Fibroblast of skin of back (primary cell): ENCODE results near the gene ZAR1. TPM values are rescaled to one million over a fixed set of nuclear protein-coding genes. Genes with fewer than 3 reads are reported as not detected.
"Not testable (repeated sequence)": the region's sequence is repeated elsewhere in the genome, so short reads cannot be mapped to it uniquely, and the experiment has no call there.

ENCODE experiments used
- DNase-seq: peaks from one replicate; pipeline ENCODE4 v3.0.0-alpha.2; 2013
- polyA plus RNA-seq, 2 experiments: library from polyadenylated mRNA; unstranded; fragments of 120-200 nt; gene quantifications; one replicate each; pipeline ENCODE4 v1.2.1, GENCODE V29; 2013; ENCODE audit not compliant: insufficient read length in 2 of 2

Gene ZAR1, protein sequence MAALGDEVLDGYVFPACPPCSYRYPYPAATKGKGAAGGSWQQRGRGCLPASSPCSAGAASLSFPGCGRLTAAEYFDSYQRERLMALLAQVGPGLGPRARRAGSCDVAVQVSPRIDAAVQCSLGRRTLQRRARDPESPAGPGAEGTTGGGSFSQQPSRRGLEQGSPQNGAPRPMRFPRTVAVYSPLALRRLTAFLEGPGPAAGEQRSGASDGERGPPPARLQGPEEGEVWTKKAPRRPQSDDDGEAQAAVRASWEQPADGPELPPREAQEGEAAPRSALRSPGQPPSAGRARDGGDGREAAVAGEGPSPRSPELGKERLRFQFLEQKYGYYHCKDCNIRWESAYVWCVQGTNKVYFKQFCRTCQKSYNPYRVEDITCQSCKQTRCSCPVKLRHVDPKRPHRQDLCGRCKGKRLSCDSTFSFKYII
- polyA plus RNA-seq (2013, experiment 1 of 2; ENCODE audit: insufficient read length): not detected
- polyA plus RNA-seq (2013, experiment 2 of 2; ENCODE audit: insufficient read length): not detected

DNA sequence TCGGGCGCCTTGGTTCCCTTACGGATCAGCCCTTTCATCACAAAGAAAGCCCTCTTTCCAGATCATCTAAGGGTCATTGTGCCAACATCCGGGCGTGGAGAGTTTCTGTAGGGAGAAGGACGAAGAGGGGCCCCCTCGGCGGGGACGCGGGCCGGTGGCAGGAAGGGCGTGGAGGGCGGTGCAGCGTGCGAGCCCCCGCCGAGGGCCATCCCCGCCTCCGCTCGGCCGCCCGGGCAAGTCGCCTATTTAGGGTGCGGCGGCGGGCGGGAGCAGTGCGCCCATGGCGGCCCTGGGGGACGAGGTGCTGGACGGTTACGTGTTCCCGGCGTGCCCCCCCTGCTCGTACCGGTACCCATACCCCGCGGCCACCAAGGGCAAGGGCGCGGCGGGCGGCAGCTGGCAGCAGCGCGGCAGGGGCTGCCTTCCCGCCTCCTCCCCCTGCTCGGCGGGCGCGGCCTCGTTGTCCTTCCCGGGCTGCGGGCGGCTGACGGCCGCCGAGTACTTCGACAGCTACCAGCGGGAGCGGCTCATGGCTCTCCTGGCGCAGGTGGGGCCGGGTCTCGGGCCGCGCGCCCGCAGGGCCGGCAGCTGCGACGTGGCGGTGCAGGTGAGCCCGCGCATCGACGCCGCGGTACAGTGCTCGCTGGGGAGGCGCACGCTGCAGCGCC lies at the start of gene ZAR1:
Gene ZAR1 (plus strand): TSS at position 241 of the 668 bp plus-strand sequence. CDS start 40 bp downstream, at position 281.
- DNase-seq: no peak

DNA sequence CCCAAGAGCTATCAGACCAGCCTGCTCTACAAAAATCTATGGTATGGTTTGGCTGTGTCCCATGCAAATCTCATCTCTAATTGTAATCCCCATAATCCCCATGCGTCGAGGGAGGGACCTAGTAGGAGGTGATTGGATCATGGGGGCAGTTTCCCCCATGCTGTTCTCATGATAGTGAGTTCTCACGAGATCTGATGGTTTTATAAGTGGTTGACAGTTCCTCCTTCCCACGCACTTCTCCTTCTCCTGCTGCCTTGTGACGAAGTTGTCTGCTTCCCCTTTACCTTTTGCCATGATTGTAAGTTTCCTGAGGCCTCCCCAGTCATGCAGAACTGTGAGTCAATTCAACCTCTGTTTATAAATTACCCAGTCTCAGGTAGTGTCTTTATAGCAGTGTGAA lies 49.1 kb upstream of the ZAR1 start:
- DNase-seq: not testable (repeated sequence)

DNA sequence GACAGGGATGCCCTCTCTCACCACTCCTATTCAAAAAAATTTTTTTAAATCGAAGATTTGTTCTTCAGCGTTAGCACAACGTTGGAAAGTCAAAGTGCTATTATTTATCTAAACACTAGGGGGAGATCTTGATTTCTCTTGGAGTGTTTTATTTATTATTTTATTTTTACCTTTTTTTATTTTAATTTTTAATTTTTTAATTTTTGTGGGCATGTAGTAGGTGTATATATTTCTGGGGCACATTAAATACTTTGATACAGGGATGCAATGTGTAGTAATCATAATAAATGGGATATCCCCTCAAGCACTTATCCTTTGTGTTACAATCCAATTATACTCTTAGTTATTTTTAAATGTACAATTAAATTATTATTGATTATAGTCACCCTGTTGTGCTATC lies 44.3 kb upstream of the ZAR1 start:
- DNase-seq: peak; percentile 20

DNA sequence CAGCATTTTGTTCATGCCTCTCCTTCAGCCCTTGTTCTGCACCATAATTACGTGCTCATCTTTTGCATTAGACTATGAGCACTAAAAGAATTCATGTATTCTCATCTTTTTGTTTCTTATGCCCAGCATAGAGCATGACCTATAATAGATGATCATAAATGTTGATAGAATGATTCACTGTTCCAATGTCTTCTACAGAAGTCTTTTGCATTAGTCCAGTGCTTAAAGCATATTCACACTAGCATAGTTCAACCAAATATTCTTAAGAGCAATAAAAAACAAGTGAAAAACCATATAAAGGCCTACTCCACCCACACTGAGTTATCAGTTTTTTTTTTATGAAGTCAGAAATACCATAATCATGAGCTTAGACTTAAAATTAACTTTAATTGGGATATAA lies 43.4 kb upstream of the ZAR1 start:
- no peak for DNase-seq

DNA sequence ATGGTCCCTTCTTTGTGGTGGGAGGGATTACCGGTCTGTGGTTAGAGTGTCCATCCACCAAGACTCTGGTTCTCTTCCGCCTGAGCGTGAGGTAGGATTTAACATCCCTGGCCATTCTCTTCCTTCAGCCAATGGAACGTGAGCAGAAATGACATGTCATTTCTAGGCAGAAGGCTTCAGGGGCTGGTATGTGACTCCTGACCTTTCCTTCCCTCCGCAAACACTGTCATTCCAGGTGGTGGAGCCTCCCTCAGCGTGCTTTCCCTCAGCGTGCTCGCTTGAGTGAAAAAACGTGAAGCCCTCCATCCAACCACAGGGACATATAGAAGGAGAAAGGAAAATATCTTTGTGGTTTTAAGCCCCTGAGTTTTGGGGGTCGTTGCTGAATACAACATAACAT lies 40.9 kb upstream of the ZAR1 start:
- no peak for DNase-seq

DNA sequence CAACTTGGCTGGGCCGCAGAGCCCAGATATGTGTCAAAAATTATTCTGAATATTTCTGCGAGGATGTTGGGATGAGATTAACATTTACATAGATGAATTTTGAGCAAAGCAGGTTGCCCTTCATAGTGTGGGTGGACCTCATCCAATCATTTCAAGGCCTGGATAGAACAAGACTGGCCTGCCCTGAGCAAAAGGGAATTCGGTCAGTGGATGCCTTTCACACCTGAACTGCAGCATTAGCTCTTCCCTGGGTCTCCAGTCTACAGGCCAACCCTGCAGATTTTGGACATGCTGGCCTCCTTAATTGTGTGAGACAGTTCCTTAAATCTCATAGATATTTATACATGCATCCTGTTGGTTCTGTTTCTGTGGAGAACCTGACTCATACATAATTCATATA lies 39.3 kb upstream of the ZAR1 start:
- DNase-seq: no peak

DNA sequence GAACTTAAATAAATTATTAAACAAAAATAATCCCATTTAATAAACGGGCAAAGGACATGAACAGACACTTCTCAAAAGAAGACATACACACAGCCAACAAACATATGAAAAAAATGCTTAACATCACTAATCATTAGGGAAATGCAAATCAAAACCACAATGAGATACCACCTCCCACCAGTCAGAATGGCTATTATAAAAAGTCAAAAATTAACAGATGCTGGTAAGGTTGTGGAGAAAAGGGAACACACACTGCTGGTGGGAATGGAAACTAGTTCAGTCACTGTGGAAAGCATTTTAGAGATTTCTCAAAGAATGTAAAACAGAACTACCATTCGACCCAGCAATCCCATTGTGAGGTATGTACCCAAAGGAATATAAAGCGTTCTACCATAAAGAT lies 38.4 kb upstream of the ZAR1 start:
- not testable (repeated sequence) for DNase-seq

DNA sequence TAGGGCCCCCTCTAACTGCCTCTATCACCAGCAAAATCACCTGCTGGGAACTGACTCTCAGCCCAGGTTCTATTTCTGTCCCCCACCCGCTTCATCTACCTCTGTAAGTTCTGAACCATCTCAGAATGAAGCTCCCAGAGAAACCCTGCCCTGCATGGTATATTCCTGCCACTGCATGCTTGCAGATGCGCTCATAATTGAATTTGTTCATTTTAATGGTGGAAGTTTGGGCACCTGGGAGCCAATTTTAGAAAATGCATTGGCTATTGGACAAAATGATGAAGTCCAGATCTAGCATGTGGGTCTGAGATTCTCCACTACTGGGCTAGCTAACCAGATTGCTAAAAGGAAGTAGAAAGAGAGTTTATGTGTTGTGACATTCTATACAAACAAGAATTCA lies 35.5 kb upstream of the ZAR1 start:
- DNase-seq: no peak

DNA sequence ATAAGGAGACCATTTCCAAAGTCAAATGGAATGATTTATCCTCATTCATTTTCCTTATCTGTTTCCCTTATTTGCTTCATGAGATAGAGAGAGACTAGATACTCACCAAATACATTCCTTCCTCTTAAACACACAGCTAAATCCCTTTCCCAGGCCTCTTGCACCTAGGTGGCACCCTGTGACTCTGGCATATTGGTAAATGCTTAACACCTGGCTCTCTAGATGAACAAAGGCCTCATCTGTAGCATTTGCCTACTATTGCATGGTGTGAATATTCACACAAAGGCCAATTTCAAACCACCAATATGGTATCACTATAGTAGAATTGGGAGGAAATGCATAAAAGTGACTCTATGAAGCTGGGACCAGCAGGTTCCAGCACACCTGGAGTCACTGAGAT lies 29.1 kb upstream of the ZAR1 start:
- no peak for DNase-seq

DNA sequence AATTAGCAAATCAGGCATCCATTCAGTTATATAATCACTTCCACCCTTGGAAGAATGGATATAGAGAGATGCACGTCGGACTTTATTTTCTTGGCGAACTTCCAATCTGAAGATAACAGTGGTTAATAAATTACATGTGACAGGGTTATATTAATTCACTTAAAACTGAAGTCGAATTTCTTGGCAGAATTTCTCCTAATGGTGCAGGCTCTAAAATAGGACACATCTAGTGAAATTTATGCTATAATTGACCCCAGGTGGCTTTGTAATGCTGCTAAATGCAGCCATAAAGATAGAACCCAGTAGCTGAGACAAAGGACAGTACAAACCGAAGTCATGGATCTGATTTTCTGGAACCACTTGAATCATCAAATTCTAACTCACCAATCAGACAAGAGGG lies 27.7 kb upstream of the ZAR1 start:
- DNase-seq: no peak

DNA sequence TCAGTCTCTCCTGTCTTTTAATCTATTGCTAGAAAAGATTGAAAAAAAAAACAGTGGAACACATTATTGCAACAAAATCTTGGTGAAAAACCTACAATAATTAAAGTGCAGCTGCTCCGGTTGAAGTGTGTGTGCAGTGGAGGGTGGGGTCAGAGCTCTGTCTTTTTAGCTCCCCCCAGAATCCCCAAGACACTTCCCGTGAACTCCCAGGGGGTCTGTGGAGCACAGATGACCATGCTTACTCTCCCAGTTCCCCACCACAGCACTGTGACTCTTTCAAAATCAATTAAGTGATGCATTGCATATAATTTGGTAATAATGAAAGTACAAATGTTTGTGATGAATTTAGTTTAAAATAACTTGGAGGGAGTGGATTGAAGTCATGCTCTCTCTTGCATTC lies 22.6 kb upstream of the ZAR1 start:
- no peak for DNase-seq

DNA sequence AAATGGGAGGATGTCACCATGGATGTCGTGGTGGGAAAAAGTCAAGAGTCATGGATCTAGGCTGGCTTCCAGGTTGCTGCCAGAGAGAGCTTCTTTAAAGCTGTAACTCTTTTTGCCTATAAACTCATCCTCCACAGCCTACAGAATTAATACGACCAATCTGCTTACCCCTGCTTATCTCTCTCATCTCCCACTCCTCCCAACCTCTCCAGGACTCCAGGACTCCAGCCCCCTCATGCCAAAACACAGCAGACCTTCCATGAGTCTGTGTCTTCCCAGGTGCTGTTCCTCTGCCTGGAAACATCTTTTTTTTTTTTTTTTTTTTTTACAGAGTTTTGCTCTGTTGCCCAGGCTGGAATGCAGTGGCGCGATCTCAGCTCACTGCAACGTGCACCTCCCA lies 22.2 kb upstream of the ZAR1 start:
- no peak for DNase-seq

DNA sequence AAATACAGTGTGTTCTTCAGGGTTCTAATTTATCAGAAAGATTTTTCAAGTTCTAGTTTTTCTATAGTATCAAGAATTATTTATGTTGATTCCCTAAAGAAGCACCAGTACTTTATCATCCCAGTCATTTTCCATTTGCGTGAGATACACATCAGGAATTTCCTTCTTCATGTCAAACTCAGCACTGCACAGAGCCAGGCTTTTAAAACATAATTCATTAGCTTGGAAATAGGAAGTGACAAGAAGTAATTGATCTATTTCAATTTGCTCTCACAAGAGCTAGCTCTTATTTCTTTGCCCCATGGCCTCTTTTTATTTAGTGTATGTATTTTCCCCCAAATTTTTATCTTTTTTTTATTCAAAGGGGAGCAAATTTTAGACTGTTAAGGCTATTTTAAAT lies 19.9 kb upstream of the ZAR1 start:
- DNase-seq: no peak

DNA sequence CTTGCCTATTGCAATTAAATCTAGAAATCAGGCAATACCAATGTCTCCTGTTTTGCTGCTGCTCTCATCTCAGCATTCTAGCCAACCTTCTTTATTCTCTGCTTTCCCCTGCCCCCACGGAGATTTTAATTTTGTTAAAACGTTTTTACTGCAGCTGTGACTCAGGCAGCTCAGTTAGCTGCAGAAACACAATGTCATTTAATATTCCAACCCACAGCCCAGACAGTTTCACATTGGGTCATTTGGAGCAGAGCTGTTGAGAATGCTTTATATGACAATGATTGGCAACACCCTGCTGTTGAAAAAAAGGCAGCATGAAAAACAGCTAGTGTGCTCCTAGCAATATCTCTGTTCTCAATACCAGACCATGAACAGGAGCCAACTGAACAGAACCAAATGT lies 19.5 kb upstream of the ZAR1 start:
- DNase-seq: peak; percentile 12

DNA sequence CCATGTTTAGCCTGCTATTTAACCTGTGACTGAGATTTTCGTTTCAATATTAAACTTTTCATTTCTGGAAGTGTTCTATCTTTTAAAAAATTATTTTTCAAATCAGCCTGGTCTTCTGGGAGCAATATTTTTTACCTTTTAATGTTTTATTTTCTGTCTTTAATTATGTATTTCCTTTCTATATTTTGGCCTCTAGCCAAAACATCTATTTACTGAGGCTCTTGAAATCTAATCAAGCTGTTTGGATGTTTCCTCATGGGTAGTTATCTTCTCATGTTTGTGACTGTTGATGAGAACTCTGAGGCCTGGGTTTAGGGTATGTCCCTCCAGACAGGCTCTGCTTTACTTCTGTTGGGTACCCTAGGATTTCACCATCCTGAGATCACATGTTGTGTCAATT lies 17.3 kb upstream of the ZAR1 start:
- no peak for DNase-seq

DNA sequence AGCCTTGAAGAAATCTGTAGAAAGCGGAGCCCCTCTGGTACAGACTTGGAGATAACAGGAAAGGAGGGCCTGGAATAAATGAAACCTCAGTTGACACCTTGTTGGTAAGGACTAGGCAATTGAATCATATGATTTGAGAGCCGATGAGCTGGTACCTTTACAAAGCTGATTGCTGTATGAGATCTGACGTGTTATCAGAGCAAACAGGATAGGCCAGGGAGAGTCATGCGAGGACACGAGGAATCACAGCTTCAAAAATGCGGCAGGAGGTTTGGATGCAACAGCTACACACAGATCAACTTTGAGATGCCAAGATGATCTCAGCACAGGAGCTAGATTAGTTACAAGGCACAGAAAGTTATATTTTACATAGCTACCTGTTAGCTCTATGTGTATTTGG lies 14.3 kb upstream of the ZAR1 start:
- no peak for DNase-seq

DNA sequence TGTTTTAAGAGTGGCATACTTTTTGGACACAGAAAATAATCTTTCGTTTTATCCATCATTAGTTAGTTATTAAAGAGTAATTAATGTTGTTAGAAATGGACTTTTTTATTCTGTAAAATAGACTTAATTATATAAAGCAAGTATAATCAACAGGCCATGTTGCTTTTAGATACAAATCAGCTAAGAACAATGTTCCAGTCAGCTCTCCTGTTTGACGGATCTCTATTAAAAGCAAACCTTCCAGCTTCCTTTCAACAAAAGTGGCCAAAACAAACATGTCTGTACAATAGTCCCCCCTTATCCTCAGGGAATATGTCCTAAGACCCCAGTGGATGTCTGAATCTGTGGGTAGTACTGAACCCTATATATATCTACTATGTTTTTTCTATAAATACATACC lies 11.8 kb upstream of the ZAR1 start:
- no peak for DNase-seq

DNA sequence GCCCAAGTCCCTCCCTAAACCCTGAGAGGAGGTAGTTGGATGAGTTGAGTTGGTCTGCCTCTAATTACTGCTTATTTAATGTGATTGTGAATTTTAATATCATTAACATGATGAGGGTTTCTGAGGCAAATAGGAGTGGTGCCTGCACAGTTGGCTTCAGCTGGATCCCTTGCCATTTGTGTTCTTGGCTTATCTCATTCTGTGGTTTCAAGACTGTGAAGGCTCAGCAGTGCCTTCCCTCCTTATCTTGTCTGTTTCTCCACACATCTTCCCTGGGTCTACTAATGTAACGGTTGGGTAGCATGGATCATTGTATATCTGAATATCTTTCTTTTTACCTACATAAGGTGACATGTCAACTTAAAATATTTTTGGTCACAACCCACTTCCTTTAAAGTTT lies 8.5 kb upstream of the ZAR1 start:
- no peak for DNase-seq

DNA sequence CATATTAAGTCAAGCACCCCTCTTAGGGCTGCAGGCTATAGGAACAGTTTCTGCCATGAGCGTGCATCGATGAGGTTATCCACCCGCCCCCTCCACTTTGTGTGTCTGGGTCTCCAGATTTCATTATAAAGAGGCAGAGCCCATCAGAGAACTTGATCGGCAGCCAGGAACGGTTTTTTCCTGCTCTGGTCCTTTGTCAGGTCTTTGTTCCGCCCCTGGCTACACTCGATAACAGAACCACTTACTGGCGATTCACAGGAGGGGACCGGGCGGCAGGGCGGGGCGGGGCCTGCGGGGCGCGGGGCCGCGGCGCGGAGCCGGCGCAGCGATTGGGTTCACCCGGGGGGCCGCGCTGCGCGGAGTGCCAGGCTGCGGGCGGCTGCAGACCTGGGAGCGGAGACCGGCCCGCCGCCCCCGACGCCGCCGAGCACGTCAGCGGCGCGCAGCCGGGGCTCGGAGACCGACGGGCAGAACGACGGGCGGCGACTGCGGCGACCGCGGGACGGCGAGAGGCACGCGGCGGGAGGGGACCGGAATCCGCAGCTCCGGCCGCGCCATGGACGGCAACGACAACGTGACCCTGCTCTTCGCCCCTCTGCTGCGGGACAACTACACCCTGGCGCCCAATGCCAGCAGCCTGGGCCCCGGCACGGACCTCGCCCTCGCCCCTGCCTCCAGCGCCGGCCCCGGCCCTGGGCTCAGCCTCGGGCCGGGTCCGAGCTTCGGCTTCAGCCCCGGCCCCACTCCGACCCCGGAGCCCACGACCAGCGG lies 6.9 kb upstream of the ZAR1 start, which contains the start of gene SLC10A4:
Gene SLC10A4 (plus strand): TSS at position 338 of the 771 bp plus-strand sequence. CDS start 219 bp downstream, at position 557.
- no peak for DNase-seq

DNA sequence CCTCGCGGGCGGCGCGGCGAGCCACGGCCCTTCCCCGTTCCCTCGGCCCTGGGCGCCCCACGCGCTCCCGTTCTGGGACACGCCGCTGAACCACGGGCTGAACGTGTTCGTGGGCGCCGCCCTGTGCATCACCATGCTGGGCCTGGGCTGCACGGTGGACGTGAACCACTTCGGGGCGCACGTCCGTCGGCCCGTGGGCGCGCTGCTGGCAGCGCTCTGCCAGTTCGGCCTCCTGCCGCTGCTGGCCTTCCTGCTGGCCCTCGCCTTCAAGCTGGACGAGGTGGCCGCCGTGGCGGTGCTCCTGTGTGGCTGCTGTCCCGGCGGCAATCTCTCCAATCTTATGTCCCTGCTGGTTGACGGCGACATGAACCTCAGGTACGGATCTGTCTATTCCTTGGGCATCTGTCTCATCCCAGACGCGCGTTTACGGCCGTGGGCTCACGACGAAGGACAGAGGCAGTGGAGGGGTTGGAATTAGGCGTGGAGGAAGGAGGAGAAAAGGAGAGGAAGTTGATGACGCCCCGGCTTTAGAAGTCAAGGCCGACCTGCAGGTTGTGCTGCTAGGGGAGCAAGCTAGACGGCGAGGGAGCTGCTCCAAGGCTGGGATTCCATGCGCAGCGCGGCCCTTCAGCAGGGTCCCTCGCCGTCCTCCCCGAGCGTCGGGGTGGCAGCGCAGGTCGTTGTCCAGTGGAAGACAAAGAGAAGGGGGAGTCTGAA lies 6.1 kb upstream of the ZAR1 start:
- no peak for DNase-seq

DNA sequence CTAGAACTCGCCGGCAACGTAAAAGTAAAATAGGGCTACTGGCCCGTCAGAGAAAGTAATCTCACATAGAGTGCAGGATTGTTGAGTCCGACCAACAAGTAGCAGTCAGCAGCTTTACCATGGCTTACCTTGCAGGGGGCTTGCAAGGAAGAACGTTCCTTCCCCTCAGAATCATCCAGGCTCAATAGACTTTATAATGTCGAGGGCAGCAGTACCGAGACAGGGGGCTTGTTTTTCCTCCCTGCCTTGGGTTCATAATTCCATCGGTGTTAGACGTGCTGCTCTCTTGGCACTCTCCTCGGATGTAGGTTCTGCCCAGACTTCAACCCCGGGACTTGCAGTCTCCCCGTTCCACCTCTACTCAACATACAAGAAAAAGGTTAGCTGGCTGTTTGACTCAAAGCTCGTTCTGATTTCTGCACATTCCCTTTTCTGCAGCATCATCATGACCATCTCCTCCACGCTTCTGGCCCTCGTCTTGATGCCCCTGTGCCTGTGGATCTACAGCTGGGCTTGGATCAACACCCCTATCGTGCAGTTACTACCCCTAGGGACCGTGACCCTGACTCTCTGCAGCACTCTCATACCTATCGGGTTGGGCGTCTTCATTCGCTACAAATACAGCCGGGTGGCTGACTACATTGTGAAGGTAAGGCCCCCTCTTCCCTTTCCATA lies 5.4 kb upstream of the ZAR1 start:
- DNase-seq: no peak

DNA sequence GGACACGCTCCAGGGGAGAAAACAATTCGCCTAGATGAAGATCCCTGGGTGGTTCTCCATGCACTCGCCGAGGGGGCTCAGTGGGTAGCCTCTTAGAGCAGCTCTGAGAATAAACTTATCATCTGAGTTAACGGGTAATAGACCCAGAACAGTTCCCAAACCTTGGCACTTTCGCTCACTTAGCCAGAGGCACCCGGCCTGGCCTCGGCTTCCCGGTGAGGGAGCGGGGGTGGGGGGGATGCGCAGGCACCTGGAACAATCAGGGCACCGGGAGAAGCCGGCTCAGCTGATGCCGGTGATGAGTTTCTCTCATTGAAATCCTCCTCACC lies 405 bp upstream of the ZAR1 start:
- no peak for DNase-seq
